HG02798 (cell line): Measurements from ENCODE around the gene PNO1.
"Not testable (repeated sequence)": the region's sequence is repeated elsewhere in the genome, so short reads cannot be mapped to it uniquely, and the experiment has no call there.

Experiments
- ATAC-seq: cut with Tn5 transposase; IDR thresholded peaks from one replicate; pipeline ENCODE4 v1.9.1; 2021; ENCODE audit warnings: mild to moderate bottlenecking; ENCODE audit not compliant: unreplicated experiment, poor library complexity

Gene PNO1

GRCh38 chr2:68155618-68156017 lies 2.1 kb upstream of the PNO1 start:
- ATAC-seq: no peak

- no peak for ATAC-seq
Measured at GRCh38 chr2:68156419-68156818, 1.3 kb upstream of the PNO1 start.

- peak; percentile 30 for ATAC-seq
Measured at GRCh38 chr2:68157002-68157401, 686 bp upstream of the PNO1 start.

- no peak for ATAC-seq
Measured at GRCh38 chr2:68158134-68158447, 403 bp downstream of the PNO1 start.

GRCh38 chr2:68163641-68164040 lies 6.0 kb downstream of the PNO1 start:
- no peak for ATAC-seq

- ATAC-seq: no peak
Measured at GRCh38 chr2:68167186-68167585, 9.5 kb downstream of the PNO1 start.

- no peak for ATAC-seq
Measured at GRCh38 chr2:68169308-68169707, 11.6 kb downstream of the PNO1 start.

GRCh38 chr2:68171146-68171545 lies 13.5 kb downstream of the PNO1 start:
- no peak for ATAC-seq

- no peak for ATAC-seq
Measured at GRCh38 chr2:68171684-68172083, 14.0 kb downstream of the PNO1 start.

- no peak for ATAC-seq
Measured at GRCh38 chr2:68172521-68172920, 14.8 kb downstream of the PNO1 start.

GRCh38 chr2:68172990-68173700 lies 15.5 kb downstream of the PNO1 start:
- ATAC-seq: no peak

GRCh38 chr2:68175210-68175609 lies 17.5 kb downstream of the PNO1 start:
- not testable (repeated sequence) for ATAC-seq

GRCh38 chr2:68176657-68177056 lies 19.0 kb downstream of the PNO1 start:
- no peak for ATAC-seq

GRCh38 chr2:68177541-68177940 lies 19.9 kb downstream of the PNO1 start:
- no peak for ATAC-seq

- ATAC-seq: no peak
Measured at GRCh38 chr2:68178432-68178831, 20.7 kb downstream of the PNO1 start.

GRCh38 chr2:68178954-68179627 lies 21.4 kb downstream of the PNO1 start:
- ATAC-seq: no peak

GRCh38 chr2:68182902-68183301 lies 25.2 kb downstream of the PNO1 start:
- ATAC-seq: no peak

GRCh38 chr2:68185541-68186164 lies 28.0 kb downstream of the PNO1 start:
- ATAC-seq: peak; percentile 60

- no peak for ATAC-seq
Measured at GRCh38 chr2:68187329-68187728, 29.6 kb downstream of the PNO1 start.

GRCh38 chr2:68188831-68189230 lies 31.1 kb downstream of the PNO1 start:
- ATAC-seq: peak; percentile 56

GRCh38 chr2:68189991-68190784 lies 32.5 kb downstream of the PNO1 start:
- ATAC-seq: no peak
